H54 (cell line): ENCODE results near the gene B3GNT8.
A peak's percentile ranks its signal among the peaks of the same experiment; 100 is the strongest.
"Not testable (repeated sequence)": the region's sequence is repeated elsewhere in the genome, so short reads cannot be mapped to it uniquely, and the experiment has no call there.

Experiments
- DNase-seq: peaks from one replicate; pipeline ENCODE4 v3.0.0; 2011; ENCODE audit warnings: low spot score, mixed read lengths; ENCODE audit not compliant: insufficient read length
- FAIRE-seq: peaks from 3 replicates; lab custom pipeline; 2011; peaks lifted over from hg19 to GRCh38; lab: Jason Lieb, UNC
- POLR2A ChIP-seq: IDR thresholded peaks from 2 replicates; pipeline ENCODE4 v1.6.1; 2011; ENCODE audit warnings: low read depth, mild to moderate bottlenecking, low read length

The B3GNT8 gene

DNA sequence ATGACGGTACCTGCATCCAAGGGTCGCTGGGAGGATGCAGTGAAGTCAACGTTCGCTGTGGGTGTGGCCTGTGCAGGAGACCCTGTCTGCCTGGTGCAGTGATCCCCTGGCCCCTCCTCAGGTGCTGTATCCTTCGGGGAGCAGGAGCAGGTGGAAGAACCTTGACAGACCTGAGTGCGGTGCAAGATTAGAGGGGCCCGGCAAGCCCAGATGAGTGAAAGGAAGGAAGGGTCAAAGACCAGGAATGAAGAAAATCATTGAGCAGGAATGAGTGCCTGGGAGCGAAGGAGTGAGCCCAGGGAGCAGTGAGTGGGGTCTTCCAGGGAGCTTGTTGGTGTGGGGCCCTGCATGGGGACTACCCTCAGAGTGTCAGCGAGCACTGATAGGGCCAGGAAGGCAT, 12.7 kb downstream of the B3GNT8 start:
- DNase-seq = no peak
- TF ChIP-seq POLR2A = no peak
- no peak for FAIRE-seq

DNA sequence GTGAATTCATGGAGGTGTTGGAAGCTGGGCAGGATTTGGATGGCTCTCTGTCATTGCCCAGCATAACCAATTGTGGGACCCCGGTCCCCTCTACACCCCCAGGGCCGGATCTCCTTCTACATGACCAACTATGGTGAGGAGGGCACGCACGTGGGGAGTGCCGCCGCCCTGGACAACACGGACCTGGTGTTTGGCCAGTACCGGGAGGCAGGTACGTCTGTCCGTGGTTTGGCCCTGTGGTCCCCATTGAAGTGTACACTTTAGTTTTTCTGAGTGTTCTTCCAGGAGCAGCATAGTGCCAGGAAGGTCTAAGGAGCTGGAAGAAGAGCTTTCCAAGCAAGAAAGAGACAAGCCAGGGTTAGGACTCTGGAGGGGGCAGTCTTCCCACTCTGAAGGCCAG, 13.2 kb downstream of the B3GNT8 start:
- DNase-seq (no peak), FAIRE-seq (no peak)
- TF ChIP-seq POLR2A = no peak

DNA sequence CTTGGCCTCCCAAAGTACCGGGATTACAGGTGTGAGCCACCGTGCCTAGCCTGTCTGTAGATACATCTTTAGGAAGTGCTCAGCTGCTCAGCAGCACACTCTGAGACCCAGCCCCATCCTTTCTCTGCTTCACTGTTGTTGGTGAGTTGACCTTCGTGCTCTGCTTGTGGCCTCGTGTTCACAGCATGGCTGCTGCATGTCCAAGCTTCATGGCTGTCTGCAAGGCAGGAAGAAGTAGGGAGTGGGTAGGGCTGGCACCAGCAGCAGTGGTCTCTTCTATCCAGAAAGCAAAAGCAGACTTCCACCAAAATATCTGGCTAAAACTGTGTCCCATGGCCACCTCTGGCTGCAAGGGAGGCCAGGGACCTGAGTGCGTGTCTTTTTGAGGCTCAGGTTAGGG, 14.2 kb downstream of the B3GNT8 start:
- DNase-seq (no peak), FAIRE-seq (no peak)
- TF ChIP-seq POLR2A = no peak

DNA sequence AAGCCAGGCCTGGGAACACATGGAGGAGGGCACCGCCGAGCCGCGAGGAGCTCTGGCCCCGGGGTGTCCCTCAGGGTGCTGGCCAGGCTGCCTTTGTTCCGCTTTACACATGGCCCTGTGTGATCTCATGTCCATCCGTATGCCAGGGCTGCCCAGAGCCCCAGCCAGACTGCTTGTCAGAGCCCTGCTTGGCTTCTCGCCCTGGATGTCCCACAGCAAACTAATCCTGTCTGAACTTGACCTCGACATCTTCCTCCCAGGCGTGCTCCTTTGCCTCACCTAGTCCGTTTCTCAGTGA, 15.3 kb downstream of the B3GNT8 start:
- no peak for DNase-seq

DNA sequence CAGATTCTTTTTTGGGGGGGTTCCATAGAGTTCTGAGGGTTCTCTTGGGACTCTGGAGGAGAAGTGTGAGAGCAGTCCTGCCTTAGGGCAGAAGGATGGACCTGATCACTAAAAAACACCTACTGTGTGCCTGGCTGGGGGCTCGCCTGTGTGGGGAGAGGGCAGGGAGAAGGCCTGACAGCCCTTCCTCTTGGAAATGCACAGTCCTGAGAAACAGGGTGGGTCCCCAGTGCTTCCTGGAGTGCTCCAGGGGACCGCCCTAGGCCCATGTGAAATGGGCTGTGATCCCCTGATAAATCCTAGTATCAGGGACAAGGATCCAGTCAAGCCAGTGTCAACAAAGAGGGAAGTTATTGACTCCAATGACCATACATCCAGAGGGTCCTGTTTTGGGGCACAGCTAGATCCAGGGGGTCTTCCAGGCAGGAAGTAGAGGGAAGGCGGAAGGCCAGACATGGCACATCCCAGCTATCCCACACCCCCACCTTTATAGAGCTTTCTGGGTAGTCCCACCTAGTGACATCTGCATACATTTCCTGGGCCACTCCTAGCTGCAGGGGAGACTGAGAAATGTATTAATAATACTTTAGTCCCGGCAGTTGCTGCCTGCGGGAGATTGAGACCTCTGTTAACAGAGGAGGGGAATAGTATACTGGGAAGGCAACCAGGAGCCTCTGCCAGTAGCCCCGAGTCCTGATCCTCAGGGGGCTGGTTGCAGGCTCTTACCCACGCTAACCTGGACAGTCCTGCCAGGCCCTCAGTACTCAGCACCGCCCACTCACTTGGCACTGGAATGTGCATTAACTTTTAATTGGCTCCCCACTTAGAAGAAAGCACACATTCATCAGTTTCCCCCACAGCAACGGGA, 15.8 kb downstream of the B3GNT8 start:
- no peak for FAIRE-seq
- DNase-seq = no peak
- TF ChIP-seq POLR2A = no peak

More for the DNA sequence above, 15.3 kb downstream of the B3GNT8 start:
- FAIRE-seq = no peak
- TF ChIP-seq POLR2A = no peak

DNA sequence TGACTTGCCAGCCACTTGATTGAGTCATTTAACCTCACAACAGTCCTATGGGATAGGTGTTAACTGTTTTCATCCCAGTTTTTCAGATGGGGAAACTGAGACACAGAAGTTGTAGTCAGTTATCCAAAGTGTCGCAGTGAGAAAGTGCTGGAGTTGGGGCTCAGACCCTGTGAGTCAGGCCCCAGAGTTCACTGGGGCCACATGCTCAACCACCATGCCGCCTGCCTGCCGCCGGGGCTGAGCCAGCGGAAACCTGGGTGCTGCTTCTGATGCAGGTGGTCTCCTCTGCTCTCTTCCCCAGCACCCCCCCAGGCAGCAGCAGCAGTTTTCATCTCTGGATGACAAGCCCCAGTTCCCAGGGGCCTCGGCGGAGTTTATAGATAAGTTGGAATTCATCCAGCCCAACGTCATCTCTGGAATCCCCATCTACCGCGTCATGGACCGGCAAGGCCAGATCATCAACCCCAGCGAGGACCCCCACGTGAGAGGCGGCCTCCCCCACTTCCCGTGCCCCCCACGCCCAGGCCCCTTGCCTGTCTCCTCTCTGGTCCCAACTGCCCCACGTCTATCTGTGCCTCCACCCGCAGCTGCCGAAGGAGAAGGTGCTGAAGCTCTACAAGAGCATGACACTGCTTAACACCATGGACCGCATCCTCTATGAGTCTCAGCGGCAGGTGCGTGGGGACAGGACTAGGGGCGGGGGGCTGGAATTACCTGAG, 16.7 kb downstream of the B3GNT8 start:
- FAIRE-seq (no peak), DNase-seq (no peak)
- TF ChIP-seq POLR2A = no peak

DNA sequence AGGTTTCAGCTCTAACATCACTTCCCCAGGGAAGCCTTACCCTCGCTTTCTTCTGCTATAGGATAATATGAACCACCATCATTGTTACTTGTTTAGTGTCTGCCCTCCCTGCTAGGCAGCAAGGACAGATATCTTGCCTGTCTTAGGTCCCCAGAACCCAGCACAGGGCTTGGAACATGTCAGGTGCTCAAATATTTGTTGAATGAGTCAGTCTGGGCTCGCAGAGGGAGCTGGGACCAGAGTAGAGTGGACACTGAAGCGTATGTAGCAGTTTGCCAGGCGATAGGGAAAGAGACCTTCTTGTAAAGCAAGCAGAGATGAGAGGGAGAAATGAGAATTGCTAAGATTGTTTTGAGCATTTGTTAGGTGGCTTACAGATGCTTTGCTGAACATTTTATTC, 17.9 kb downstream of the B3GNT8 start:
- FAIRE-seq = no peak
- peak; percentile 74 for DNase-seq

DNA sequence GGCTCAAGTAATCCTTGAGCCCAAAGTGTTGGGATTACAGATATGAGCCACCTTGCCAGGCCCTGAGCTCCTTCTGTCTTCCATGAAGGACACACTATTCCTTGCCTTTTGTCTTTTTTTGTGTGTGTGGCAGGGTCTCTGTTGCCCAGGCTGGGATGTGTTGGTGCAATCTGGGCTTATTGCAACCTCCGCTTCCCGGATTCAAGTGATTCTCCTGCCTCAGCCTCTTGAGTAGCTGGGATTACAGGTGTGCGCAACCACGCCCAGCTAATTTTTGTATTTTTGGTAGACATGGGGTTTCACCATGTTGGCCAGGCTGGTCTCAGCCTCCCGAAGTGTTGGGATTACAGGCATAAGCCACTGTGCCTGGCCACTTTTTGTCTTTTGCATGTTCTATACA, 18.3 kb downstream of the B3GNT8 start:
- FAIRE-seq, DNase-seq: not testable (repeated sequence)

More for the DNA sequence above, 17.9 kb downstream of the B3GNT8 start:
- TF ChIP-seq POLR2A = no peak

DNA sequence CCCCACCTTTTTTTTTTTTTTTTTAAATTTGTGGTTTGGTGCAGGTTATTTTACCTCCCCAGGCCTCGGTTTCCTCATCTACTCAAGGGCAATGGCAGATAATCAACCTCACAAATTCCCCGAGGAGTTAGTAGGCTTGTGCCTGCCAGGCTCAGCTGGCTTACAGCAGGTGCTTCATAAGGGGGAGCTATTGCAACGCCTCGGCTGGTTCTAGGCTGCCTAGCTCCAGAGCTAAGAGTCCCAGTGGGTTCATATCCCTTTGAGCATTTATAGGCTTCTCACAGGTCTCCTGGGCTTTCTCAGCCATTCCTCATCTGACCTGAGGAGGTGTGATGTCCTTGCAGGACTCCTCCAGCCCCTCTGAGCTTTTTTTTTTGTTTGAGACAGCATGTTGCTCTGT, 18.9 kb downstream of the B3GNT8 start:
- TF ChIP-seq POLR2A = no peak
- DNase-seq (no peak), FAIRE-seq (no peak)

DNA sequence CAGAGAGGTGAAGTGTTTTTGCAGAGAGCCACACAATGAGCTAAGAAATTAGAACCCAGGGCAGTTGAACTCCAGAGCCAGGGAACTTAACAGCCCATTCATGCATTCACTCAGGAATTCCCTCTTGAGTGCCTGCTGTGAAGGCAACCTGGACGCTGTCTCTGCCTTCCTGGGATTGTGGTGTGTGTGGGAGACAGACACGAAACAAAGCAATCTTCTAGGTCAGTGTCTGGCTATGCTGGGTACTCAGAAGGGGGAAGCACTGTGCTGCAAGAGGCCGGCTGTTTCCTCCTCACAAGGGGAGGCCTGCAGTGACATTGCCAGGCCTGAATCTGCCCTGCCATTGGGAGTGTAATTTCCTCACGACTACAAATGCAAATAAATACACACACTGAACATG, 19.9 kb downstream of the B3GNT8 start:
- no peak for FAIRE-seq
- no peak for DNase-seq
- TF ChIP-seq POLR2A = no peak

DNA sequence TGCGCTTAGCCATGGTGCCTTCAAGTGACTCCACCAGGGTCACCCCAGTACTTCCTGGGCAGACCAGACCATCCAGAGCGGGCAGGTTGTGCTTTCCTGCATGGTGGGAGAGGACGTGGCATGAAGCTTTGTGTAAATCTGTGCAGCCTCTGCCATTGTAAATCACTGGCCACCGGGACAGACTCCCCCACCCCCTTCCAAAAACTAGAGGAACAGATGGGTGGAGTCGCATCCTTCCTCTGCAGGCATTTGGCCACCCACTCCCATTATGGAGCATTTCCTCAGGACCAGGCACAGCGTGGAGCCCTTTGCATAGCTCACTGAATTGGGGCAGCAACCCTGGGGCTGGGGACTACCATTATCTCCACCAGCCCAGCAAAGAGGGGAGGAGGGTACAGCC, 21.4 kb downstream of the B3GNT8 start:
- DNase-seq (no peak), FAIRE-seq (no peak)
- no peak for TF ChIP-seq POLR2A

DNA sequence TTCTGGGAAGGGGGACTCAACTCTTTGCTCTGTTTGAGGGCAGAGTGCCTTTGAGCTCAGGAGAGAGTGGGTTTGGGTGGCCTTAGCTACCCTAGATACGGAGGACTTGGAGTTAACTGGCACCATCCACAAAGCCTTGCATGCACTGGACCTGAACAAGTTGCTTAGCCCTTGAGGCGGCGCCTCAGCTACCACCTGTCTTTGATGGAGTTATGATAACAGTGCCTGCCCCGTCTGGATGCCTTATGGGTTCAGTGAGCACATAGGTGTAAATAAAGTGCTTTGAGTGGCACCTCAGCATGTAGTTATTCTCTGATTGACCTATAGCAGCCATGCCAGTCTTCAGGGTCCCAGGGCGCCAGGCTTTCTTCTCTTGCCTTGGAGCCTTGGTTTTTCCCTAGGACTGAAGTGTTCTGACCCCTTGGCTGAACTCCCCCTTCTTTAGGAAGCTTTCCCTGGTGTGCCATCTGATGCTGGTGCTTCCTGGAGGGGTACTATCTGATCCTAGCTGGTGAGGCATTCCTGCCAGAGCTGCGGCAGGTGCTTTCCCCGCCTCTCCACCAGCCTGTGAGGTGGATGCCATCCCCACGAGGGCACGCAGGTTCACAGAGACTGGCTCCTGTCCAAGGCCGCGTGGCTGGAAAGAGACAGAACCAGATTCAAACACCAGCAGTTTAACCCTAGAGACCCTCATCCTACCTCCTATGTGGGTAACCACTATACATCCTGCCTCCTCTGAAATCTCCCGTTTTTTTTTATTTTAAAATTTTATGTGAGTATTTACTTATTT, 23.8 kb downstream of the B3GNT8 start:
- TF ChIP-seq POLR2A = no peak
- FAIRE-seq (no peak), DNase-seq (no peak)

DNA sequence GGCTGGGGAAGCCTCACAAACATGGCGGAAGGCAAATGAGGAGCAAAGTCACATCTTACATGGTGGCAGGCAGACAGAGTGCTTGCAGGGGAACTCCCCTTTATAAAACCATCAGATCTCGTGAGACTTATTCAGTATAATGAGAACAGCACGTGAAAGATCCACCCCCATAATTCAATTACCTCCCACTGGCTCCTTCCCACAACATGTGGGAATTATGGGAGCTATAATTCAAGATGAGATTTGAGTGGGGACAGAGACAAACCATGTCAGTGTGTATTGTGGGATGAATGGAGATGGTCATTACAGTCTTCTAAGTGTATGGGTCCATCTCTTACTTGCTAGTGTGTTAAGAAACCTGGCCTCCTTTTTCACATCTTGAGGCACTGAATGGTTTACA, 25.2 kb downstream of the B3GNT8 start:
- DNase-seq = no peak
- no peak for TF ChIP-seq POLR2A
- no peak for FAIRE-seq

DNA sequence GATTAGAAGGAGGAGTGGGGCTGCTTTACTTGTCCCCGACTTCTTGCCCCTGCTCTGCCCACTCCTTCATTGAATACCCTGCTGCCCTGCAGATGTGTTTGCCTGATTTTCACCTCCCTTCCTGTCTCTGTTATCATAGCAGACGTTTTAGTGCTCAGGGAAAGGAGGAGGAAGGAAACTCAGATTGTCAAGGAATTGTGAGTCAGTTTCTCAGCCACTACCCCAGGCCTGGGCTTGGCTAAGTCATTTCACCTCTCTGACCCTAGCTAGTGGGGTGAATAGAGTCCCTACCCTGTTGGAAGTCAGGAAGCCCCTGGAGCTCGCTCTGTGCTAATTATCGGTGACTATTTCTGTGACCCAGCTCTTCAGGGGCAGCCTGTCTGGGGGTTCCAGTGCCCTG, 25.7 kb downstream of the B3GNT8 start:
- FAIRE-seq (no peak), DNase-seq (no peak)
- no peak for TF ChIP-seq POLR2A
